ENCODE results near the gene TP53I11. TPM values are rescaled to one million over a fixed set of nuclear protein-coding genes. Genes with fewer than 3 reads are reported as not detected.
A peak's percentile ranks its signal among the peaks of the same experiment; 100 is the strongest.

TP53I11 gene
- total RNA-seq, 2 donors from 2014 or later = 60.0 to 141 TPM

GRCh38 chr11:44927174-44927661 is 23.5 kb downstream of the TP53I11 start:
- no peaks in the 10 kb centered on the region for H3K36me3 ChIP-seq
- no peaks in the 10 kb centered on the region for H3K27me3 ChIP-seq (replicated peaks; ENCODE audit: insufficient read depth)
- H3K4me1 ChIP-seq (ENCODE audit: control insufficient read depth in 1 of 2, low read depth in 2 of 2) = no peaks in the 10 kb centered on the region
- peak; percentile 89 for TF ChIP-seq CTCF (IDR thresholded peaks at IDR 0.05)
- no peak for DNase-seq (ENCODE audit: low spot score)
- no peak overlapping the region for H3K27ac ChIP-seq
- no peak overlapping the region for H3K4me3 ChIP-seq
- no peak for ATAC-seq (ENCODE audit: insufficient number of reproducible peaks, low FRiP score, low read depth)
- H3K9me3 ChIP-seq = no peaks in the 10 kb centered on the region

- no peaks in the 10 kb centered on the region for H3K27me3 ChIP-seq (replicated peaks; ENCODE audit: insufficient read depth)
- H3K4me3 ChIP-seq = no peak overlapping the region
- H3K36me3 ChIP-seq = no peaks in the 10 kb centered on the region
- DNase-seq (ENCODE audit: low spot score) (no peak), ATAC-seq (ENCODE audit: insufficient number of reproducible peaks, low FRiP score, low read depth) (no peak)
- H3K9me3 ChIP-seq = no peaks in the 10 kb centered on the region
- TF ChIP-seq CTCF (IDR thresholded peaks at IDR 0.05) = no peak
- no peak overlapping the region for H3K27ac ChIP-seq
- no peaks in the 10 kb centered on the region for H3K4me1 ChIP-seq (ENCODE audit: control insufficient read depth in 1 of 2, low read depth in 2 of 2)
Measured at GRCh38 chr11:44926036-44926435, 24.6 kb downstream of the TP53I11 start.

- TF ChIP-seq CTCF (IDR thresholded peaks at IDR 0.05) = no peak
- Histone ChIP-seq H3K4me3 (no peak overlapping the region), H3K4me1 (ENCODE audit: control insufficient read depth in 1 of 2, low read depth in 2 of 2) (no peaks in the 10 kb centered on the region), H3K27ac (no peak overlapping the region), H3K36me3 (no peaks in the 10 kb centered on the region), H3K27me3 (replicated peaks; ENCODE audit: insufficient read depth) (no peaks in the 10 kb centered on the region), H3K9me3 (no peaks in the 10 kb centered on the region)
- ATAC-seq (ENCODE audit: insufficient number of reproducible peaks, low FRiP score, low read depth) (no peak), DNase-seq (ENCODE audit: low spot score) (no peak)
Measured at GRCh38 chr11:44923806-44924205, 26.9 kb downstream of the TP53I11 start.

- Histone ChIP-seq H3K27ac (no peak overlapping the region), H3K9me3 (no peaks in the 10 kb centered on the region), H3K4me1 (ENCODE audit: control insufficient read depth in 1 of 2, low read depth in 2 of 2) (no peaks in the 10 kb centered on the region), H3K36me3 (no peaks in the 10 kb centered on the region), H3K4me3 (no peak overlapping the region), H3K27me3 (replicated peaks; ENCODE audit: insufficient read depth) (no peaks in the 10 kb centered on the region)
- no peak for DNase-seq (ENCODE audit: low spot score)
- TF ChIP-seq CTCF (IDR thresholded peaks at IDR 0.05) = no peak
- ATAC-seq (ENCODE audit: insufficient number of reproducible peaks, low FRiP score, low read depth) = no peak
Measured at GRCh38 chr11:44923115-44923514, 27.6 kb downstream of the TP53I11 start.

GRCh38 chr11:44920451-44920850 is 30.2 kb downstream of the TP53I11 start:
- no peaks in the 10 kb centered on the region for H3K9me3 ChIP-seq
- TF ChIP-seq CTCF (IDR thresholded peaks at IDR 0.05) = no peak
- ATAC-seq (ENCODE audit: insufficient number of reproducible peaks, low FRiP score, low read depth) (no peak), DNase-seq (ENCODE audit: low spot score) (no peak)
- no peaks in the 10 kb centered on the region for H3K4me1 ChIP-seq (ENCODE audit: control insufficient read depth in 1 of 2, low read depth in 2 of 2)
- H3K36me3 ChIP-seq = no peaks in the 10 kb centered on the region
- H3K27me3 ChIP-seq (replicated peaks; ENCODE audit: insufficient read depth) = no peaks in the 10 kb centered on the region
- H3K4me3 ChIP-seq = no peak overlapping the region
- H3K27ac ChIP-seq = no peak overlapping the region
